Measurements from ENCODE around the gene C1QTNF6. TPM values are rescaled to one million over a fixed set of nuclear protein-coding genes. Genes with fewer than 3 reads are reported as not detected.
A peak's percentile ranks its signal among the peaks of the same experiment; 100 is the strongest.

C1QTNF6 gene
- polyA plus RNA-seq, 2 of the 4 experiments (the other 2 are of a cell fraction) = 18.6 to 24.5 TPM

DNA sequence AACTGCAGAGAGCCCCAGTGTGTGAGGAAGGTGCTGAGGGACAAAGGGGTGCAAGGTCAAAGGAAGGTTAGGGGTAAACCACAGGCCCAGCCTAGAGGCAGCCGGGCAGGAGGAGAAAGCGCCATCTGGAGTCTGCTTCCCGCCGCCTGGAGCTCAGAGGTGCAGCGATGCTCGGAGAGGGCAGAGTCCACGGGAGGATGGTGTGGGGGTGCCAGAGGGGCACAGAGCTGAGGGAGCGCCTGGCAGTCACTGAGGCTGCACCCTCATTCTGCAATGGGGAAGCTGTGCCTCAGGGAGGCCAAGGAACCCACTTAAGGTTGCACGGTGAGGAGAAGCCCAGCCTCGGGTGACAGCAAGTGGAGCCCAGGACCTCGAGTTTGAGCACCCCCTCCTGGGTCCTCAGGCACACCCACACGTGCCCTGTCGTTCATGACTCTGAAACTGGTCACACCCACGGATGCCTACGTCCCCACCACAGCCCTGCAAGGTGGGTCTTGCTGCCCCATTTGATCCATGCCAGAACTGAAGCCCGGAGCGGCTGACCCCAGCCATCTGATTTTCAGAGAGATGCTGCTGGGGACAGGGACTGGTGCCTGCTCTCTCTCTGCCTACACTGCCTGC, 39.9 kb downstream of the C1QTNF6 start:
- FAIRE-seq (no peak), DNase-seq (ENCODE audit: low read depth in 1 of 2, low spot score in 1 of 2) (no peak), ATAC-seq (no peak; a peak in 1 of 6 replicates)
- WGBS (ENCODE audit: missing lambda C conversion rate) = 64% methylated on average over 13 of the region's 17 CpGs
- Histone ChIP-seq H3K4me3 (no peak overlapping the region), H3K4me1 (peaks cover 12% of the 10 kb centered on the region; the same call in 2 of the 3 replicates), H3K27ac (no peak overlapping the region), H3K4me2 (no peak overlapping the region), H3K9me3 (no peaks in the 10 kb centered on the region)
- POLR2A ChIA-PET = no interaction called here
- CTCF ChIA-PET = interaction anchor here (0.9 to 1.1 kb wide), 2 partner anchors 13 to 103 kb away, joined by 3 read pairs; no protein-coding TSS in a partner anchor
- TF ChIP-seq CBX2 (IDR thresholded peaks at IDR 0.05; ENCODE audit: borderline replicate concordance, low read depth) (no peak), HDAC2 (IDR thresholded peaks at IDR 0.05) (no peak), EHMT2 (IDR thresholded peaks at IDR 0.05; ENCODE audit: low read depth) (no peak), POLR2A (IDR thresholded peaks at IDR 0.05; ENCODE audit: low read length) (no peak), MAZ (IDR thresholded peaks at IDR 0.05; ENCODE audit: borderline replicate concordance, low read depth, low read length) (no peak), JUNB (IDR thresholded peaks at IDR 0.05) (no peak)

DNA sequence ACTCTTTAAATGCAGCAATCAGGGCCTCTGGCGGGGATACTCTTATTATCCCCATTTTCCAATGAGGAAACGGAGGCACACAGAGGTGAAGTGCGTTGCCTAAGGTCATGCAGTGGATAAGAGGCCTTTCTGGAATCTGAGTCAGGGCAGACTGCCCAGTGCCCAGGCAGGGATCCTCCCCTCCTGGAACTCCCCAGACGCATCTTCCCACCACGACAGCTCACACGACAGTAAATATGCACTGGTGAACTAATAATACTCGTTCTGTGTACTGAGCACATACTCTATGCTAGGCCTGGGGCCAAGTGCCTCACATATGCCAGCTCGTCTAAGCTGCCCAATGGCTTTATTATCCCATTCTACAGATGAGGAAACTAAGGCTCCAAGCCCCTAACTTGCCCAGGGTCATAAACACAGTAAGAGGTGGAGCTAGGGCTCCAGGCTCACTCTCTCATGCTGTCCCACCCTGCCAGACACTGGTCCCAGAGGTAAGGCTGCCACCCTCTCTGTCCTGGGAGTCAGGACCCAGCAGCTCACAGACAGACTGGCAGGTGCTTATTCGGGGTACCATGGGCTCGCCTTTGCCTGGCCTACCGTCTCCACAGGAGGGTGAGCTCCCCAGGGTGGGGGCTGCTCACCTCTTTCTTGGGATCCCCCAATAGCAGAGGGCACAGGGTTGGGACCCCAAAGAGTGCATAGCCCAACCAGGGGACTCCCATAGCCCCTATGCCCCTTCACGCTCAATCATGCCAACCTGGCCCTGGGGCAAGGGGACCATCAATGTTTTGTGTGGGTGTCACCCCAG, 40.7 kb downstream of the C1QTNF6 start:
- CTCF ChIA-PET = interaction anchor here (0.9 to 1.1 kb wide), 4 partner anchors 14 to 113 kb away, joined by 3 read pairs; no protein-coding TSS in a partner anchor
- ATAC-seq (peak in 1 of 2 experiments; percentile 25; a peak in 2 of 6 replicates), DNase-seq (ENCODE audit: low read depth in 1 of 2, low spot score in 1 of 2) (no peak), FAIRE-seq (no peak)
- 57% methylated on average over 10 of the region's 12 CpGs for WGBS (ENCODE audit: missing lambda C conversion rate)
- Histone ChIP-seq H3K4me1 (peaks cover 12% of the 10 kb centered on the region; the same call in 2 of the 3 replicates), H3K4me3 (no peak overlapping the region), H3K4me2 (no peak overlapping the region), H3K9me3 (no peaks in the 10 kb centered on the region), H3K27ac (0 out of 6 replicates have a peak overlapping the region, but pooled peaks of 1 of the 2 experiments have one; percentile 14)
- POLR2A ChIA-PET = no interaction called here
- no peak for TF ChIP-seq ZC3H11A (IDR thresholded peaks at IDR 0.05)
- TF ChIP-seq ESRRA (IDR thresholded peaks at IDR 0.05; ENCODE audit: borderline replicate concordance, low read length) = no peak
- no peak for TF ChIP-seq ZNF302 (CRISPR knock-in tag; IDR thresholded peaks at IDR 0.05)
- TF ChIP-seq, protein P1, sequence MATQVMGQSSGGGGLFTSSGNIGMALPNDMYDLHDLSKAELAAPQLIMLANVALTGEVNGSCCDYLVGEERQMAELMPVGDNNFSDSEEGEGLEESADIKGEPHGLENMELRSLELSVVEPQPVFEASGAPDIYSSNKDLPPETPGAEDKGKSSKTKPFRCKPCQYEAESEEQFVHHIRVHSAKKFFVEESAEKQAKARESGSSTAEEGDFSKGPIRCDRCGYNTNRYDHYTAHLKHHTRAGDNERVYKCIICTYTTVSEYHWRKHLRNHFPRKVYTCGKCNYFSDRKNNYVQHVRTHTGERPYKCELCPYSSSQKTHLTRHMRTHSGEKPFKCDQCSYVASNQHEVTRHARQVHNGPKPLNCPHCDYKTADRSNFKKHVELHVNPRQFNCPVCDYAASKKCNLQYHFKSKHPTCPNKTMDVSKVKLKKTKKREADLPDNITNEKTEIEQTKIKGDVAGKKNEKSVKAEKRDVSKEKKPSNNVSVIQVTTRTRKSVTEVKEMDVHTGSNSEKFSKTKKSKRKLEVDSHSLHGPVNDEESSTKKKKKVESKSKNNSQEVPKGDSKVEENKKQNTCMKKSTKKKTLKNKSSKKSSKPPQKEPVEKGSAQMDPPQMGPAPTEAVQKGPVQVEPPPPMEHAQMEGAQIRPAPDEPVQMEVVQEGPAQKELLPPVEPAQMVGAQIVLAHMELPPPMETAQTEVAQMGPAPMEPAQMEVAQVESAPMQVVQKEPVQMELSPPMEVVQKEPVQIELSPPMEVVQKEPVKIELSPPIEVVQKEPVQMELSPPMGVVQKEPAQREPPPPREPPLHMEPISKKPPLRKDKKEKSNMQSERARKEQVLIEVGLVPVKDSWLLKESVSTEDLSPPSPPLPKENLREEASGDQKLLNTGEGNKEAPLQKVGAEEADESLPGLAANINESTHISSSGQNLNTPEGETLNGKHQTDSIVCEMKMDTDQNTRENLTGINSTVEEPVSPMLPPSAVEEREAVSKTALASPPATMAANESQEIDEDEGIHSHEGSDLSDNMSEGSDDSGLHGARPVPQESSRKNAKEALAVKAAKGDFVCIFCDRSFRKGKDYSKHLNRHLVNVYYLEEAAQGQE (IDR thresholded peaks at IDR 0.05) = no peak
- TF ChIP-seq HEYL (CRISPR knock-in tag; IDR thresholded peaks at IDR 0.05) = no peak
- TF ChIP-seq RAD21 (conservative IDR thresholded peaks at IDR 0.05 in 1 of 2, IDR thresholded peaks at IDR 0.05 in 1 of 2) = no peak
- TF ChIP-seq, protein P2, sequence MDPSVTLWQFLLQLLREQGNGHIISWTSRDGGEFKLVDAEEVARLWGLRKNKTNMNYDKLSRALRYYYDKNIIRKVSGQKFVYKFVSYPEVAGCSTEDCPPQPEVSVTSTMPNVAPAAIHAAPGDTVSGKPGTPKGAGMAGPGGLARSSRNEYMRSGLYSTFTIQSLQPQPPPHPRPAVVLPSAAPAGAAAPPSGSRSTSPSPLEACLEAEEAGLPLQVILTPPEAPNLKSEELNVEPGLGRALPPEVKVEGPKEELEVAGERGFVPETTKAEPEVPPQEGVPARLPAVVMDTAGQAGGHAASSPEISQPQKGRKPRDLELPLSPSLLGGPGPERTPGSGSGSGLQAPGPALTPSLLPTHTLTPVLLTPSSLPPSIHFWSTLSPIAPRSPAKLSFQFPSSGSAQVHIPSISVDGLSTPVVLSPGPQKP (IDR thresholded peaks at IDR 0.05; ENCODE audit: low read depth, low read length) = no peak
- no peak for TF ChIP-seq SMC3 (IDR thresholded peaks at IDR 0.05)
- TF ChIP-seq, protein P3, sequence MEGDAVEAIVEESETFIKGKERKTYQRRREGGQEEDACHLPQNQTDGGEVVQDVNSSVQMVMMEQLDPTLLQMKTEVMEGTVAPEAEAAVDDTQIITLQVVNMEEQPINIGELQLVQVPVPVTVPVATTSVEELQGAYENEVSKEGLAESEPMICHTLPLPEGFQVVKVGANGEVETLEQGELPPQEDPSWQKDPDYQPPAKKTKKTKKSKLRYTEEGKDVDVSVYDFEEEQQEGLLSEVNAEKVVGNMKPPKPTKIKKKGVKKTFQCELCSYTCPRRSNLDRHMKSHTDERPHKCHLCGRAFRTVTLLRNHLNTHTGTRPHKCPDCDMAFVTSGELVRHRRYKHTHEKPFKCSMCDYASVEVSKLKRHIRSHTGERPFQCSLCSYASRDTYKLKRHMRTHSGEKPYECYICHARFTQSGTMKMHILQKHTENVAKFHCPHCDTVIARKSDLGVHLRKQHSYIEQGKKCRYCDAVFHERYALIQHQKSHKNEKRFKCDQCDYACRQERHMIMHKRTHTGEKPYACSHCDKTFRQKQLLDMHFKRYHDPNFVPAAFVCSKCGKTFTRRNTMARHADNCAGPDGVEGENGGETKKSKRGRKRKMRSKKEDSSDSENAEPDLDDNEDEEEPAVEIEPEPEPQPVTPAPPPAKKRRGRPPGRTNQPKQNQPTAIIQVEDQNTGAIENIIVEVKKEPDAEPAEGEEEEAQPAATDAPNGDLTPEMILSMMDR (IDR thresholded peaks at IDR 0.05) = no peak
- no peak for TF ChIP-seq KDM1A (IDR thresholded peaks at IDR 0.05; ENCODE audit: low read depth)
- no peak for TF ChIP-seq TP53 (CRISPR knock-in tag; IDR thresholded peaks at IDR 0.05)
- TF ChIP-seq CHD4 (IDR thresholded peaks at IDR 0.05; ENCODE audit: borderline replicate concordance) = no peak
- no peak for TF ChIP-seq CHD2 (IDR thresholded peaks at IDR 0.05; ENCODE audit: low read length, partially characterized antibody)
- no peak for TF ChIP-seq HOXA7 (CRISPR knock-in tag; IDR thresholded peaks at IDR 0.05)
- no peak for TF ChIP-seq RCOR1 (IDR thresholded peaks at IDR 0.05; ENCODE audit: low read depth, low read length)
- TF ChIP-seq ZSCAN20 (CRISPR knock-in tag; IDR thresholded peaks at IDR 0.05) = no peak
- no peak for TF ChIP-seq EP300 (IDR thresholded peaks at IDR 0.05)

All from A549 (cell line).